NCI-H1436 treated with DMSO at 0.1 percent for 48 hours (cell line): ENCODE results near the gene SKA3.
"Not testable (repeated sequence)": the region's sequence is repeated elsewhere in the genome, so short reads cannot be mapped to it uniquely, and the experiment has no call there.

Experiments used
- DNase-seq: peaks from one replicate; lab custom pipeline; 2025; lab: John Stamatoyannopoulos, UW

Gene SKA3

DNA sequence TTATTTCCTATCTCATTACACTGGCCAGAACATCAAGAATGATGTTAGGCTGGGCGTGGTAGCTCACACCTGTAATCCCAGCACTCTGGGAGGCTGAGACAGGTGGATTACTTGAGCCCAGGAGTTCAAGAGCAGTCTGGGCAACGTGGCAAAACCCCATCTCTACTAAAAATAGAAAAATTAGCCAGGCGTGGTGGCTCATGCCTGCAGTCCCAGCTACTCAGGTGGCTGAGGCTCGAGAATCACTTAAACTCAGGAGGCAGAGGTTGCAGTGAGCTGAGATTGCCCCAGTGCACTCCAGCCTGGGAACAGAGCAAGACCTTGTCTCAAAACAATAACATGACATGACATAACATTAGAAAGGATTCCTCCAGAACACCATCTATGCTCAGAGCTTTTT, 10.7 kb downstream of the SKA3 start:
- not testable (repeated sequence) for DNase-seq

- no peak for DNase-seq
These were observed 11.7 kb downstream of the SKA3 start for GRCh38 chr13:21164631-21165030.

- DNase-seq, result no peak
These were observed 24.0 kb downstream of the SKA3 start for GRCh38 chr13:21152251-21152899.

DNA sequence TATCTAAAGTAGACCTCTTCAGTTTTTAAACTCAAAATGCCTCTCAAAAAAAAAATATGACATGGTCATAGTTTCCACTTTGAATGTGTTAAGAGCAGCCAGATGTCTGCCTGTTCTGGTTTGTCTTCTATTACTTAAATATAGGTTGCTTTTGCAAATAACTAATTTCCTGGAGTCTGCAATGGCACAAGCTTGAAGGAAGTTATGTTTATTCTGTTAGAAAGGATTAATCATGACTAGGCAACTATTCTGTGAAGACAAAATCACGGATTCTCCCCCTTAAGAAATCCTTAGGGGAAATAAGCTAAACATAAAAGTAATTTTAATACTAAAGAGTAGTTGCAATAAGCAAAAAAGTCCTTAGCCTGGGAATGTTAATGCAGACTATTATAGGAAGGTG, 26.3 kb downstream of the SKA3 start:
- no peak for DNase-seq

- DNase-seq, result no peak
These were observed 26.8 kb downstream of the SKA3 start for GRCh38 chr13:21149568-21149967.

- no peak for DNase-seq
These were observed 27.6 kb downstream of the SKA3 start for GRCh38 chr13:21148557-21149258.

DNA sequence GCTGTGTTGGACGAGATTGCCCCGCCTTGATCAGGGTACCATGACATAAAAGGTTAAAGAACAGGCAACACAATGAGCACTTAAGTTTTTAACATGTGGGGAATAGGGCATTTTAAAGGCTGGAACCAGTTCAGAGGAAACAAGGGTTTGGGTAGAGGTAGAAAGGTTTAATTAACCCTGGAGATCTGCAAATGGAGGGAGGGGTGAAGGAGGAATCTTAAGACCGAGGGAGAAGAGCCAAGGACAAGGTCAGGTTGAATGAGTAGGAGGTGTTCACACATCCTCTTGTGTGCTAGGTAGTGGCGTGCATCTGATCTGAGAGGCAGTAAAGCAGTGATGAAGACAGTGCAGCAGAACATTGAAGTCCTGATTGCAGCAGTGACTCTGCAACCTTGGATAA, 28.5 kb downstream of the SKA3 start:
- DNase-seq, result no peak

- DNase-seq, result no peak
These were observed 33.6 kb downstream of the SKA3 start for GRCh38 chr13:21142766-21143165.

GRCh38 chr13:21139374-21139773, 37.0 kb downstream of the SKA3 start:
- no peak for DNase-seq

GRCh38 chr13:21138561-21138960, 37.8 kb downstream of the SKA3 start:
- no peak for DNase-seq

DNA sequence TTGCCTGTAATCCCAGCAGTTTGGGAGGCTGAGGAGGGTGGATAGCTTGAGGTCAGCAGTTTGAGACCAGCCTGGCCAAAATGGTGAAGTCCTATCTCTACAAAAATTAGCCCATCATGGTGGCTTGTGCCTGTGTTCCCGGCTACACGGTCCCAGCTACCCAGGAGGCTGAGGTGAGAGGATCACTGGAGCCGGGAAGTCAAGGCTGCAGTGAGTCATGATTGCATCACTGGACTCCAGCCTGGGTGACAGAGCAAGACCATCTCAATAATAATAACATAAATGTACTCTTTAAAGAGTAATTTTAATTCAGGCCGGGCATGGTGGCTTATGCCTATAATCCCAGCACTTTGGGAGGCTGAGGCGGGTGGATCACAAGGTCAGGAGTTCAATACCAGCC, 38.7 kb downstream of the SKA3 start:
- DNase-seq, result no peak

GRCh38 chr13:21135833-21136232, 40.5 kb downstream of the SKA3 start:
- not testable (repeated sequence) for DNase-seq

GRCh38 chr13:21134475-21134874, 41.9 kb downstream of the SKA3 start:
- no peak for DNase-seq

DNA sequence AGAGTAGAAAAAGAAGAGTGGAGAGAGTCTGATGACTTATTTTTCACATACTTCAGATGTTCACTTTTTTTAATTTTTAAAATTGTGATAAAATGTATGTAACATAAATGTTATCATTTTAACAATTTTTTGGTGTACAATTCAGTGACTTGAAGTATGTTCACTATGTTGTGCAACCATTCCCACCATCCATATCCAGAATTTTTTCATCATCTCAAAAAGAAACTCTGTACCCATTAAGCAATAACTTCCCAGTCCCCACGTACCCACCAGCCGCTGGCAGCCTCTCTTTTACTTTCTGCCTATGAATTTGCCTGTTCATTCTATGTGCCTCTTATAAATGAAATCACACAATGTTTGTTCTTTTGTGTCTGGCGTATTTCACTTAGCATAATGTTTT, 43.3 kb downstream of the SKA3 start:
- no peak for DNase-seq

DNA sequence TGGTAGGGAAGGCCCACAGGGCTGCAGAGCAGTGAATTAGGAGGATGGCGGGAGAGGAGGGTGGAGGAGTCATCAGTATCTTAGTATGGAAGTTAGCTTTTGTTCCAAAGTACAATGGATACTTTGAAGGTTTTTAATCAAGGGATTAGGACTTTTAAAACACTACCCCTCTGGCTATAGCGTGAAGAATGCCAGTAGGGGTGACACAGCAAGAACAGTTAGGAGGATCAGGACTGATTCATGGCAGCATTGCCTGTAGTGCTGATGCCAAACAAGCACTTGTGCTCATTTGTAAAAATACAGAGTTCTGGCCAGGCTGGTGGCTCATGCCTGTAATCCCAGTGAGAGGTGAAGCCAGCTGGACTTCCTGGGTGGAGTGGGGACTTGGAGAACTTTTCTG, 46.2 kb downstream of the SKA3 start:
- DNase-seq, result no peak

GRCh38 chr13:21124852-21125251, 51.5 kb downstream of the SKA3 start:
- no peak for DNase-seq

GRCh38 chr13:21123956-21124355, 52.4 kb downstream of the SKA3 start:
- no peak for DNase-seq

GRCh38 chr13:21121616-21122015, 54.7 kb downstream of the SKA3 start:
- DNase-seq, result no peak

DNA sequence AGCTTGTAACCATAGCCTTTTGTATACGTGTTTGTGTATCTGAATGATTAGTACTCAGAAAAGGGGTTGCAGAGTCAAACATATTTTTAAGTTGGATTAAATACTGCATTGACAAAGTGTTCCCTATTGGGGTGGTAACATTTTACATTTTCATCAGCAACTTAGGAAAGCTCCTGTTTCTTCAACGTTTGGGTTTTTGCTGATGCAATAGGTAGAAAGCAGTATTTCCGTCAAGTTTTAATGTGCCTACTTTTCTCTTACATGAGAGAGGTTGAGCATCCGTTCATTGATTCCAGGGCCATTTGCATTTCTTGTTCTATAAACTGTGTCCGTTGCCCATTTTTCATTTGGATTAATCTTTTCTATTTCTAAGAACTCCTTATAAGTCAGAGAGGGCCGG, 56.2 kb downstream of the SKA3 start:
- no peak for DNase-seq

DNA sequence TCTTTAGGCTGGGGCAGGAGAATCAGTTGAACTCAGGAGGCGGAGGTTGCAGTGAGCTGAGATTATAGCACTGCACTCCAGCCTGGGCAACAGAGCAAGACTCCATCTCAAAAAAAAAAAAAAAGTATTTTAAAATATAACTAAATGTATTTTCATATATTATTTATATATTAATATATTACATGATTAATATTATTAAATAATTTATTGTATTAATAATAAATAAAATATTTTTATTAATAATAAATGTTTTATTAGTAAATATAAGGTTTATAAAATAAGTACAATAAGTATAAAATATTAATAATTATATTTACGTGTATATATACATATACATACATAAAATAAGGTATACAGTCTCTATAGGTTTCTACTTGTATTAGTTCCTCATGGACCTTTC, 56.8 kb downstream of the SKA3 start:
- no peak for DNase-seq

- DNase-seq, result no peak
These were observed 58.2 kb downstream of the SKA3 start for GRCh38 chr13:21118180-21118579.

GRCh38 chr13:21117104-21117809, 59.1 kb downstream of the SKA3 start:
- DNase-seq, result no peak

GRCh38 chr13:21116141-21116540, 60.2 kb downstream of the SKA3 start:
- no peak for DNase-seq
